NCI-H2227 (cell line): ENCODE results near the gene C20orf141.
"Not testable (repeated sequence)": the region's sequence is repeated elsewhere in the genome, so short reads cannot be mapped to it uniquely, and the experiment has no call there.

ENCODE experiments used
- DNase-seq: peaks from one replicate; lab custom pipeline; 2025; ENCODE audit not compliant: unreplicated experiment; lab: John Stamatoyannopoulos, UW

C20orf141 gene

DNA sequence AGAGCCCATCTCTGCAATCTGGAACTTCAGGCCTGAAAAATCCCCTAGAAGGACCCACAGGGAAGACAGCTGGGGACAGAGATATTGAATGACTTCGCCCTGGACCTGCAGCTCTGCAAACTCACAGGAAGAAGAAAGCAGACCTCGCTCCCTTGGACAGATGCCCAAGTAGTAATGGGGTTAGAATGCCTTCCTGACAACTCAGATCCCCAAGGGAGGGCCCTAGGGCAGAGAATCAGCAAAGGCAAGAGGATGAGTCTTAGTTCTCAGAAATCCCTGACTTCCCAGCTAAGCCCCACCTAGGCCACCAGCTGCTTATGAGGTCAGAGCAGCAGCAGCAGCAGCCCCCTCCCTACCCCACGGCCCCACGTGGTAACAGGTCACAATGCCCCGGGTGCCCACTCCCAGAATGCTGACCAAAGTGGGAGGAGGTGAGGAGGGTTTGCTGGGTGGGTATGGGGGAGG is at the start of gene C20orf141:
Gene C20orf141, plus strand, starts transcription at position 401 of the 465 bp plus-strand sequence. CDS start 198 bp downstream, outside the sequence.
- DNase-seq = no peak

DNA sequence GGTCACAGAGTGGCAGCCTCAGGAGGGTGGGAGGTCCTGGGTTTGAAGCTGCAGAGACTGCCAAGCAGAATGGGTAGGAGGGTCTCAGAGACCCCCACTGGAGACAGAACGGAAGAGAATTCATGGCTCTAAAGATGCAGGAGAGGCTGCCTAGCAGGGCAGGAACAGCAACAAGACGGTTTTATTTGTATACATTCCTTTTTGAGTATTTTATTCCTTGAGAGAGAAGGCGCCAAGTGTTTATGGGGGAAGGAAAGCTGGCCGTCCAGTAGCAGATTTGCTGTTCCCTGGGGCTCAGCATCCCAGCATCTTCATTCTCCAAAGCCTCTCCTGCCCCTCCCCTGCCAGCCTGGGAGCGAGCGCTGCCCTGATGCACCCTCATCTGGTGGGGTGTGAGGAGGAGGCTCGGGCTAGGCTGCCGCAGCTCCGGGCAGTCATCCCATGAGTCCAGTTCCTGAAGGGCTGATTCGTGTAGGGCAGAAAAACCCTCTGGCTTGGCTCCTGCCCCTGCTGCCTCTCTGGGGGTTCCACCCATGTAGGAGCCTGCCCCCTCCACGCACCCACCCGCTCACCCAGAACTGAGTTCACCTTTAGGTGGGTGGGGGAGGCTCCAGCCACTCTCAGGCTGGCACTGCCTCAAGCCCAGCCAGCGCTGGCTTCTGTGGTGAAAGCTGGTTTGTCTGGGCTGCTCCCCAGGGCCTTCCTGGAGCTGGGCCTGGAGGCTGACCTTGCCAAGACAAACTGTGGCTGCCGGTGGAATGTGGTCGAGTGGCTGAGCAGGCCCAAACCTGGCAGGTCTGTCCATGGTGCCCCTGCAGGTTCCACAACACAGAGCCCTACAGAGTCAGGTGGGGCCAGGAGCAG is 46.8 kb upstream of the C20orf141 start:
- DNase-seq = no peak

- DNase-seq = no peak
Measured at GRCh38 chr20:2768632-2769015, 46.2 kb upstream of the C20orf141 start.

GRCh38 chr20:2770091-2770490 is 44.7 kb upstream of the C20orf141 start:
- not testable (repeated sequence) for DNase-seq

GRCh38 chr20:2771631-2772080 is 43.1 kb upstream of the C20orf141 start:
- DNase-seq = no peak

GRCh38 chr20:2773812-2774211 is 41.0 kb upstream of the C20orf141 start:
- no peak for DNase-seq

GRCh38 chr20:2775139-2775538 is 39.6 kb upstream of the C20orf141 start:
- no peak for DNase-seq

DNA sequence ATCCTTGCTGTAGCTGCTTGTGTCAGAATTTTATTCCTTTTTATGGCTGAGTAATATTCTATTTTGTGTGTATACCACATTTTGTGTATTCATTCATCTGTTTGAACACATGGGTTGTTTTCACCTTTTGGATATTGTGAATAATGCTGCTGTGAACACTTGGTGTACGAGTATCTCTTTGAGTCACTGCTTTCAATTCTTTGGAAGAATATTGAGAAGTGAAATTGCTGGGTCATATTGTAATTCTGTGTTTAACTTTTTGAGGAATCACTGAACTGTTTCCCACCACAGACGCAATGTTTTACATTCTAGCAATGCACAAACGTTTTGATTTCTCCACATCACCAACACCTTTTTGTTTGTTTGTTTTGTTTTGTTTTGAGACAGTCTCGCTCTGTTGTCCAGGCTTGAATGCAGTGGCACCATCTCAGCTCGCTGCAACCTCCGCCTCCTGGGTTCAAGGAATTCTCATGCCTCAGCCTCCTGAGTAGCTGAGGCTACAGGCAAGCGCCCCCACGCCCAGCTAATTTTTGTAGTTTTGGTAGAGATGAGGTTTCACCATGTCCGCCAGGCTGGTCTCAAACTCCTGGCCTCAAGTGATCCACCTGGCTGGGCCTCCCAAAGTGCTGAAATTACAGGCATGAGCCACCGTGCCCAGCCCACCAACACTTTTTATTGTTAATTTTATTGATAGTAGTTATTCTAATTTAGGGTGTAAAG is 36.0 kb upstream of the C20orf141 start:
- no peak for DNase-seq

DNA sequence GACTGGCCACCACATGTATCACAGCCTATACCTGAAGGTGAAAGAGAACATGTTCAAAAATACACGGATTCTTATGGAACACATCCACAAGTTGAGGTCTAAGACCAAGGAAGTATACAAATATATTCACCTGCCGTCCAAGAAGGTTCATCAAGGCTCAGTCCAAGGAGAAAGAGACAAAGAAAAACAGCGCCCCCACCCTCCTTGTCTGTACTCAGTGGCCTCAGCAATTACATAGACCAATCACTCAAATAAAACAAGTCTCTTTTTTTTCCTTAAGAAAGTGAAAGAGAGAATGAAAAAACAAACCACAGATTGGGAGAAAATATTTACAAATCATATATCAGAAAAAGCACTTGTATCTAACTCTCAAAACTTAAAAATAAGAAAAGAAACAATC is 33.8 kb upstream of the C20orf141 start:
- DNase-seq = no peak

DNA sequence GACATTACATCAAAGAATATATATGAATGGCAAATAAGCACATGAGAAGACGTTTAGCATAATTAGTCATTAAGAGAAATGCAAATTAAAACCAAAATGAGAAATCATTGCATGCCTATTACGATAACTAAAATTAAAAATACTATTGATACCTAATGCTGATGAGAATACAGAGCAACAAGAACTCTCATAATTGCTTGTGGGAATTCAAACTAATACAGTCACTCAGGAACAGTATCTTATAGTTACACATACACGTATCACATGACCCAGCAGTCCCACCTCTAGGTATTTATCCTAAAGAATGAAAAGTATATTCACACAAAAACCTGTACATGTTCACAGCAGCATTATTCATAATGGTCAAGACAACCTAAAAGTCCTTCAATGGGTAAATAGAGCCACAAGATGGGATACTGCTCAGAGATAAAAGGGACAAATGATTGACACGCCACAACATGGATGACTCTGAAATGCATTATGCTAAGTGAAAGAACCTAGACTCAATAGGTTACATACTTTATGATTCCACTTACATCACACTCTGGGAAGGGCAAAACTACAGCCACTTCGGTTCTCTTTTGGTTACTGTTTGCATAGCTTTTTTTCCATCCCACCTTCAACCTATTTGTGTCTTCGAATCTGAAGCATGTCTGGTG is 30.8 kb upstream of the C20orf141 start:
- no peak for DNase-seq

DNA sequence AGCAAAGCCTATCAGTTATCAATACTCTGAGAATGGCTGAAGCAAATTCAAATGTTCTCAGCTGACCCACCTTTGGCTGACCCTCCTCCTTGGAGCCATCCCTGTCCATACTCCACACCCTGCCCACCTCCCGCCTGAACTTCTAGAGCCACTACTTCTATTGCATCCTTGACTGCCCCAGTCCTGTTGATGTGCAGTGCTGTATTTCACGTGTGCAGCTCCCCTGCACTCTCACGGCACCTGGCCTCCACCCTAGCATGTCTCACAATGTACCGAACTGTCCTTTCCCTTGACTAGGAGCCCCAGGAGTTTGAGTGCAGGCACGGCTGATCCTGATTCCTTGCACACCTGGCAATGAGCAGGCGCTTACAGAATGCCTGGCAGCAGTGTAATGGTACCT is 21.3 kb upstream of the C20orf141 start:
- no peak for DNase-seq

GRCh38 chr20:2794202-2794748 is 20.5 kb upstream of the C20orf141 start:
- no peak for DNase-seq

- no peak for DNase-seq
Measured at GRCh38 chr20:2794866-2795447, 19.8 kb upstream of the C20orf141 start.

- DNase-seq = no peak
Measured at GRCh38 chr20:2795451-2795850, 19.3 kb upstream of the C20orf141 start.

- DNase-seq = no peak
Measured at GRCh38 chr20:2796011-2796660, 18.7 kb upstream of the C20orf141 start.

GRCh38 chr20:2797136-2797983 is 17.4 kb upstream of the C20orf141 start:
- no peak for DNase-seq

- no peak for DNase-seq
Measured at GRCh38 chr20:2798095-2798805, 16.5 kb upstream of the C20orf141 start.

DNA sequence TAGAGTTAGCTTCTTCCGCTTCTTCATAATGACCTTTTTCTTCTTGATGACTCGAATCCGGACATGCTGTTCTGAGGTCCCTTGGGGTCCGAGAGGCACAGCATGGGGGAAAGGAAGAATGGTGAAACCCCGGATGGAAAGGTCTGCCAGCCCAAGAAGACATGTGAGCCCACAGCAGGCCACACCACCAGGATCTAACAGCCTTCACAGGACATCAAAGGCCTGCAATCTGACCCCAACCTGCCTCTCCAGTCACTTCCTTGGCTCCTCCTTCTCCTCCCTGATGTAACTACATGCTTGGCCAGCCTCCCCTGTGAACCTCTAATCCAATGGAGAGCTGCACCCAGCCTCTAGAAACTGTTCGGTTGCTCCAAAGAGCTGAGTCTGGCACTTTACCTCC is 16.0 kb upstream of the C20orf141 start:
- DNase-seq = no peak

- no peak for DNase-seq
Measured at GRCh38 chr20:2799271-2799670, 15.5 kb upstream of the C20orf141 start.
